GM19467 (cell line): Measurements from ENCODE around the gene RBM7.

Experiments
- ATAC-seq: cut with Tn5 transposase; IDR thresholded peaks from one replicate; pipeline ENCODE4 v1.9.1; 2021; ENCODE audit warnings: mild to moderate bottlenecking, moderate library complexity; ENCODE audit not compliant: unreplicated experiment

RBM7 gene

DNA sequence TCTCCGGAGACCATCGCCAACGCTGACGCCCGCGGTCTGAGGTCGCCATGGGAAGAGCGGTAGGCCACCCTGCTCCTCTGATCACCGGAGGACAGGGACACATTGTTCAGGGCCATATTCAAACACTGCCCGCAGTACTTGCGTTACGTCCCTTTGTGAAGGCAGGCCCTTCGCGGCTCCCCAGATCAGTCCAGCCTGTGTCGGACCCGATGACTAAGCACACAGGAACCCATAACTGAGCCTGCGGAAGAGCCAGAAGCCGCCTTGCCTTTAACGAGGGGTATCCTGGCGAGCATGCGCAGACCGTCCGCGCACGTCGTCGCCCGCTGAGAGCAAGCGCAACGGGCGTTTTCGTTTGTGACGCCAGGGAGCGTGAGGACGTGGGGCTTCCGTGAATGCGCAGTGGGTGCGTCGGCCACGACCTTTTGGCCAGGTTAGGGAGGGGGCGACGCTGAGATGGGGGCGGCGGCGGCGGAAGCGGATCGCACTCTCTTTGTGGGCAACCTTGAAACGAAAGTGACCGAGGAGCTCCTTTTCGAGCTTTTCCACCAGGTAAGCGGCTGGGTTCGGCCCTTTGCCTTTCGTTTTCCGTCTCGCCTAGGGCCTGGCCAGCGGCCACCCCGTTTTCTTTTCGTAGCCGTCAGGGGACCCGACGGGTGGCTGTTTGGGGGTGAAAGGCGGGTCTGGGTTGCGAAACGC is at the start of gene RBM7, which contains the start of gene C11orf71:
TSS of gene RBM7 (plus strand) at position 451 of the 699 bp plus-strand sequence. CDS start at position 457, 6 bp downstream.
TSS of gene C11orf71 (minus strand) at position 296 of the 699 bp plus-strand sequence. CDS start at position 116, 180 bp downstream.
- ATAC-seq: peak; percentile 96

DNA sequence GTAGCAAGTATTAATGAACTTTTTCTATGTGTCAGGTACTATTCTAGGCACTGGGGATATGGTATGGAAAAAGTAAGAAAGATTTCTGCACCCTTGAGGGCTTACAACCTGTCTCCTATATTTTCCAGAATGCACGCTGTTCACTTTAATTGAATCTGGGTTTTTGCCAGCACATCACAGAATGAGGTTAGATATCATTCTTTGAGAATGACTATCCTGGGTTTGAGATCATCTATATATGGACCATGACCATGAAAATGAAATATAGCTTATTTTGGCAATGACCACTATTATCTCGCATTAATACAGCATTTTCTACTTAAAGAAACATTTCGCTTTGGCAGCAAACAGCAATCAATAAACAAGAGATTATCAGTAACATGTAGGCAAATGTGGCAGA is 47.0 kb upstream of the RBM7 start:
- no peak for ATAC-seq

DNA sequence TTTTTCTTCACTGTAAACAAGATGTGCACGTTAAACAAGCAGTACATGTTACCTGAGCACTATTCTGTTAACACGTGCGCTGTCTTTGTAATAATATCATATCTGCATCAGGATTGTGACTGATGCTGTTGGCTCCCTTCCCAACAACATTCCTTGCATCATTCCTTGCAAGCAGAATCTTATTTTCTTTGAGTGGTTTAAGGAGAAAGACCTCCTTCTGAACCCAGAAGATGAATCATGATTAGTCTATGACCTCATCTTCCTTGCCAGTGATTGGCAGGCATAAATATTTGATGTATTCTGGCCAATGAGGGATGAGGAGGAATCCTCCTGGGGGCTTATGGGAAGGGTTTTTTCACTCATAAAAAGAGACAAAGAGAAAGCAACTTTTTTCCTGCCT is 46.4 kb upstream of the RBM7 start:
- no peak for ATAC-seq

DNA sequence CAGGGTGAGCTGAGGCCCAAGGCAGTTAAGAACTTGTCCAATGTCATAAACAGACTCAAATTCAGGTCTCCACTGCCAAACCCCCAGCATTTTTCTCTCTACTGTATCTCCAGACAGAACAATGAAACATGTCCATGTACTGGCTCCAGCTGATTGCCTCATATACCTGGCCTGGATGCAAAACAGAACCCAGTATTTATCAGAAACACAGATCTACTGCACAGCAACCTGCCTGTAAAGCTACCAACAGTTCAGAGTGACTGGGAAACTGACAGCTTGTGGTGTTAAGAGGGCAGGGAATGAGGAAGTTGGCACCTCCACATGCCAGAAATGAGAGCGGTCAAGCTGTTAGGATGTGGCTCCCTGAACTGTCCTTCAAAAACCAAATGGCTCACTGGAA is 41.8 kb upstream of the RBM7 start:
- ATAC-seq: no peak

DNA sequence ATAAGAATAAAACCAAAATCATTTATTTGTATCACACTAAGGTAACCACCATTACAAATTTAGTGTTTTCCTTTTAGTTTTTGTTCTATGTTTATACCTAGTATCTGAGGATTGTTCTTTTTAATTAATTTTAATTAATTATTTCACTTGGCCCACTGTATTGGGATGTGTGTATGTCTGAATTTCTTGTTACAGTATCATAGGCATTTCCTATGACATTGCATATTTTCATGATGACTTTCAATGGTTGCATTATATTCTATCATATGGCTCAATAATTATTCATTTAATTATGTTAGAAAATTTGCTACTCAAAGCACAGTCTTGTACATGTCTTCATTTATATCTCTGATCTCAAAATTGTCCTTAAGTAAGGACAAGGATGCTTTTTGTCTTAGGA is 41.1 kb upstream of the RBM7 start:
- no peak for ATAC-seq

GRCh38 chr11:114362326-114362725 is 38.1 kb upstream of the RBM7 start:
- ATAC-seq: no peak

DNA sequence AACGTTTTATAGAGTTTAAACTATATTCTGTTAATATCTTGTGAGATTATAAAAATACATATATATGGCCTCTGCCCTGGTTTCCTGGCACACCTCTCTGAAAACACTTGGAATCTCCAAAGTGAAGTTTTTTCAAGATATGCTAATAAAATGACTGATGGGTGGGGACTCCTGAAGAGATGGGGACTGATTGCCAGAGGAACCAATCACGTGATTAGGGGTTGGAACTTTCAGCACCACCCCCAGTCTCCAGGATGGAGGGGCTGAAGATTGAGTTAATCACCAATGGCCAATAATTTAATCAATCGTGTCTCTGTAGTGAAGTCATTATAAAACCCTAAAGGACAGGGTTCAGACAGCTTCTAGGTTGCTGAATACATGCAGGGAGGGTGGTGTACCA is 37.5 kb upstream of the RBM7 start:
- ATAC-seq: no peak

DNA sequence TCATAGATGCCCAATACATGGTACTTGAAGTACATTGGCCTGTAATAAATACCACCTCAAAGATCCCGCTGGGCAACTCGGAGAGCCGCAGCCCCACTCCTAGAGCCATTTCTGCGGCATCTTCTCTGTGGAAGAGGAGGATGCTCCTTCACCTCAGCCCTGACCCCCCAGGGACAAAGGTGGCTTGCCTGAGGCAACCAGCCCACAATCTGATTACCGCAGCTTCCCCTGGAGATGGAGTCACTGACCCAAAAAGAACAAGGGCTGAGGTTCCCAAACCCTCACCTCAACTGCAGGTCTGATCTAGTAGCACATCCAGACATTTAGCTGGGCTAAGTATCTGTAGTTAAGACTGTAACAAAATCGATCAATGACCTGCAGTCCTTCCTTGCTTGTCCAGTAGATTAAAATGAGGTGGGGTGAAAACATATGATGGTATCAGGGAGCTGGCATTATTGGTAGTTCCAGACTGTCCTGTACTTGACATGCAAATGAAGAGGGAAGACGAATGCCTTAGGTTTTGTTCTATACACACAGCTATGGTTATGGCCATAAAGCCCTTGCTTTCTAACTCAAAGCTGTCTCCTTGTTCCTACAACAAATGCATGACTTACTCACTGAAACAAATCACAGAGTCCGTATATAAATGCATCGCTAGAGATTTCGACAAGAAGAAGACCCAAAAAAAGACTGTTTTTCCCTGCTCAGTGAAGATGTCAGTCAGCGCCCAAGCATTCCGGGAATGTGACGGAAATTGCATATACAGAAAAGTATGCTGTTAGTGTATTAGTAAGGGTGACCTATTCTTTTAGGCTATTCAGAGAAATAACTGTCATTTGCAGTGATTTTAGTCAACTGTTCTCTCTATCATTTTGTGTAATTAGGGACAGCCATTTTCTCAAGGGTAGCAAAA is 33.9 kb upstream of the RBM7 start:
- ATAC-seq: no peak

- ATAC-seq: no peak
Observed at GRCh38 chr11:114367244-114367957, 33.1 kb upstream of the RBM7 start.

DNA sequence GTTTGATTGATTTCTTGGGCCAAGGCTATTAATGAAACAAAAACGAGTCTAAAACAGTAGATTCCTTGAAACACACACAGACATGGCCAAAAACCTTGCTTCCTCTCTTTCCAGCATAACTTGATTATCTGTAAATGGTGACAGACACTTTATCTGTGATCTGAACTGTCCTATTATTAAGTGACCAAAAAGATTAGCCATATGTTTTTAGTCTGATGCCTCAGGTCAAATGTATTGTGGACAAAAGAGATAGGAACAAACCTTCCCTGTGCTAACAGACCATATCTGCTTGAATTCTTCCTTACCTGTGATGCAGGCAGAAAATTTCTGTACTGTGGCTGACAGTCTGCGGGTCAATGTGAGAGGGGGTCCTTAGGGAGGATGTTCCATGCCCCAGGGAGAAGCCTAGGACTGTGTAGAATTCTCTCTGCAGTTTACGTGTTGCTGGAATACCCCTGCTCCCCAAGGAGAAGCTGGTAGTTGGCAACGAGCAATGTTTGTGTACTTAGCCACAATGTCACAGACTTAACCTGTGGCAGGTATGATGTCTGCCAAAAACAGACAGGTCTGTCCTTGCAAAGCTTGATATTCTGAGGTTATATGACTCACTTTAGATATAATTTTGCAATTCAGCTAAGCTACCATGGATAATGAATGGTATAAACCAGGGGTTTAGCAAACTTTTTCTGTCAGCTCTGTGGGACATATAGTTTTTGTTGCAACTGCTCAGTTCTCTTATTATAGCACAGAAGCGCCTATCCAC is 31.4 kb upstream of the RBM7 start:
- no peak for ATAC-seq

DNA sequence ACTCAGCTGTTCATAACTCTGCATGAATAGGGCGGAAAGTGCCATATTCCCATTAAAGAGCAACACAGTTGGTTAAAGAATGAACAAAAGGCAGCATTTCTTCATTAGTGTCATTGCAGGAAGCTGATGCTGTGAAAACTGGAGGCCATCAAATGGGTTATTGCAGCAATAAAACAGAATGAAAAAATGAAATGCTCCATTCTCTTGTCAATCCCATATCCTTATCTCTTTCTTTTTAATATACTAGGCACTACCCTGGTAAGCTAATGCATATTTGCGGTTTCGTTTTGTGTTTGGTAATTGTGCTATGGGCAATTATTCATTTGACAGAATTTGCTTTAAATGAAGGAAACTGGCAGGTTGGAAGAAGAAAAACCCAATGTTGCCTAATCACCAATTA is 25.4 kb upstream of the RBM7 start:
- ATAC-seq: no peak

DNA sequence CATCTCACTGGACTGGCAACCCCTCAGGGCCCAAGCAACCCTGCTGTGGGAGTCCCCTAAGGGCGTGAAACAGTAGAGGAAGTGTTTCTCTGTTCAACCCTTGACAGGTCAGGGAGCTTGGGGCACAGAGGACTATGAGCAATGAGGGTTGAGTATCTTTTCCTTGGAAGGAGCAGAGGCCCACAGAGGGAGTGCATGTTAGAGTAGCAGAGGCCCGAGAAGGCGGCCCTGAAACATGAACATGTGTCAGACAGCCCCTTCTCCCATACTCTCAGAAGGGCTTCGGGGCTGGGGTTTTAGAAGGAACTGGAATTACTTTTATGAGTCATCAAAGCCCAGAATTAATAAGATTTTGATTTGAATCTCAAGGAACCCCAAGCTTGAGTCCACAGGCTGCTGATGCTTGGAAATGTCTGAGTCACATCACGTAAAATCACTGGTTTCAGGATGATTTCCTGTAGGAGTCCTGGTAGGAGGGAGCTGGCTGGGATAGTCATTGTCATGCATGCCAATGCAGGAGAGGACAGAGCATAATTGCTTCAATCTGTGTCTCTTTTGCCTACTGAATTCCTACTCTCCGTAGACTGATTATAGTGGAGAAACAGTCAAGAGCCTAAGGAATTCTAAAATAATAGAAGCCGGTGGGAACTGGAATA is 22.7 kb upstream of the RBM7 start:
- no peak for ATAC-seq

GRCh38 chr11:114379394-114380069 is 20.9 kb upstream of the RBM7 start:
- ATAC-seq: no peak

DNA sequence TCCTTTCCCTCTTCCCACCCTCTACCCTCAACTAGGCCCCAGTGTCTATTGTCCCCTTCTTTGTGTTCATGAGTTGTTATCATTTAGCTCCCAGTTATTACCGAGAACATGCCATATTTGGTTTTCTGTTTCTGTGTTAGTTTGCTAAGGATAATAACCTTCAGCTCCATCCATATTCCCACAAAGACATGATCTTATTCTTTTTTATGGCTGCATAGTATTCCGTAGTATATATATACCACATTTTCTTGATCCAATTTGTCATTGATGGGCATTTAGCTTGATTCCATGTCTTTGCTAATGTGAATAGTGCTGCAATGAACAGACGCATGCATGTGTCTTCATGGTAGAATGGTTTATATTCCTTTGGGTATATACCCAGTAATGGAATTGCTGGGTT is 18.0 kb upstream of the RBM7 start:
- no peak for ATAC-seq

DNA sequence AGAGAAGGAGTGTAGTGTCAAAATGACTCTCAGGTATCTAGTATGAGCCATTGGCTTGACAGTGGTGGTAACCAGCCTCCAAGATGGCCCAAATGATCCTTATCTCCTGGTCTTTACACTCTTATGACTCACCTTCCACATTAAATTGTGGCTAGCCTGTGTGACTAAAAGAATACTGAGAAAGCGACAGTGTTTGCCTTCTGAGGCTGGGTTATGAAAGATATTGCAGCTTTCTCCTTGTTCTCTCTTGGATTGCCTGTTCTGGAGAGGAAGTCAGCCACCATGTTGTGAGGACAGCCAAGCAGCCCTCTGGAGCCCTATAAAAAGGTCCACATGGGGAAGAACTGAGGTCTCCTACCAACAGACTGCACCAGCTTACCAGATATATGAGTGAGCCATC is 16.0 kb upstream of the RBM7 start:
- no peak for ATAC-seq

DNA sequence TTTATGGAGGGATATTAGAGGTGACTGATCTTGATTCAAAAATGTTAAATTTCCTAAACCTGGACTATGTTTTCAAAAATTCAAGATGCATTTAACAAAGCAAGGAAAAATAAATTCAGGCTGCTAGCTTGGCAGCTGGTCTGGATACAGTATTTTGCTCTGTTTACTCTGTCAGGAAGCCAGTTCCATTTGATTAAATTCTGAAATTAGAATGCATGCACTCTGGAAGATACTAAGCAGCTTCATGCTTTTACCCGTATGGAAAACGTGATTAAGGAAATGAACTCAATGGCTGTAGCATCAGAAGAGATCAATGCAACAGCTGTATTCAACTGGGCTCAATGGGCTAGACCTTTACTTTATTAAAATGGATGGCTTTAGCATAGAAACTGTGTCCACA is 14.3 kb upstream of the RBM7 start:
- ATAC-seq: no peak

DNA sequence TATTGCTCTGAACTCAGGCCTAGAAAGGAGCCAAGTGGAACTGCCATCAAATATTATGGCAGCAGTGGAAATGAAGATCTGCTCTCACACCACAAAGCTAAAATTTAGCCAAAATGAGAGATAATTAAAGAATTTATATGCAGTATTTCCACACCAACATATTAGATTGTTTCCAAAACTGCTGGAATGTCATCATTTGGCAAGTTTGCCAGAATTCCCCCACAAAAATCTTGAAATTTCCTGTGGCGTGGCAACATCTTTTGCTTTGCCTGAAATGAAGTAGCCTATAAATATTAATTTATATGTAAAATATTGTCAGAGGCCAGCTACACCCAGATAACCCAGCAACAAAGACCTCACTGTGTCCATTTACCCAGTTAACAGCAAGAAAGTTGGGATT is 13.9 kb upstream of the RBM7 start:
- no peak for ATAC-seq

DNA sequence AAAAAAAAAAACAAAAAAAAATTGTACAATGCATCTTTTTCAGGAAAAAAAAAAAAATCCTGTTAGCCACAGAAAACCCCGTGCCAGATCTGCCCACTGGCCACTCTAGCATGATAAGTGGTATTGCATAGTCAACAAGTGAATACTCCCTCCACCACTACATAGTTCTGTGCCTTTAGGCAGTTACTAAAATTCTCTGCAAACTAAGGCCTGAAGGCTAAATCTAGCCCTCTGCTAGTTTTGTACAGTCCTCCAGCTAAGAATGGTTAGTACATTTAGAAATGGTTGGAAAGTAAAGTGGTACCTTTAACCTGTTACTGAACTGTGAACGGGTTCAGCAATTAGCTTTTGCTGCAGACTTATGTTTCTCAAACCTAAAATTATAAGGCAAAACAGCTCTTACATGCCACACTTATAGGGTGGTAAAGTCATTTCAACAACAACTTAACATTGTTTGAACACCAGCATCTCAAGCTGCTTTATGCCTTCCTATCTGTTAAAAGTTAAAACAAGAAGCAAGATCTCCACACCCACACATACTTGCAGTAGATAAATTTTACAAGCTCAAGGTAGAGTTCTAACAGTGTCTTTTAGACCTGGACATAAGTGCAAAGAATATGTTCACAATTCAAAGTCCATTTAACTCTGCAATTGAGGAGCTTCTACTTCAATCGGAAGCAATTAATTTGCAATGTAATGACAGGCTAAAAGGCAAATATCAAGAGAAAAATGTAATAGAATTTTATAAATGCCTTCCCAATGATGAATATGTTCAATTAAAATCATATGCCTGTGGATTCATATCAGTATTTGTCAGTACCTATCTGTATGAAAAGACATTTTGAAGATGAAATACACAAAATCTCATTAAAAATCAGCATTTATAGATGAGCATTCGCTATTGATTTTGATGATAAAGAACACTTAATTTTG is 7.5 kb upstream of the RBM7 start:
- ATAC-seq: no peak

- no peak for ATAC-seq
Observed at GRCh38 chr11:114395736-114396135, 4.7 kb upstream of the RBM7 start.
